Stimulated activated CD8-positive, alpha-beta memory T cell treated with anti-CD3 and anti-CD28 coated beads, Interleukin-4, amount 100 ng/mL, for 4 hours (primary cell): Measurements from ENCODE around the gene ADSS1.

ENCODE experiments used
- DNase-seq, 2 donors: peaks; one replicate each; pipeline ENCODE4 v3.0.0-alpha.2; 2020; ENCODE audit warnings: low read depth in 2 of 2, low spot score in 1 of 2

Gene ADSS1

DNA sequence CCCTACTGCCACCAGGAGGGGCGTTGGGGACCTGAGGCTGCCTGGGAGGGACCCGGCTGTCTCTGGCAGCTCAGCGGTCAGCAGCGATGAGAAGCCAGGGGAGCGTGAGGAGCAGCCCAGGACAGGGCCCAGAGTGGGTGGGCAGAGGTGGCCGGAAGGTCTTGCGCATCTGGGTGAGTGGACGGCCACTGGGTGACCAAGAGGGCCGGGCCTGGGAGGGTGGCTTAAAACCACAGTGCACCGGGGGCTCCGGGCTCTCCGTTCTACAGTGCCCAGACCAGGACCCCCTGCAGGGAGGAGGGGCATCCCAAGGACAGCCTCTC is 24.6 kb upstream of the ADSS1 start:
- no peak for DNase-seq

DNA sequence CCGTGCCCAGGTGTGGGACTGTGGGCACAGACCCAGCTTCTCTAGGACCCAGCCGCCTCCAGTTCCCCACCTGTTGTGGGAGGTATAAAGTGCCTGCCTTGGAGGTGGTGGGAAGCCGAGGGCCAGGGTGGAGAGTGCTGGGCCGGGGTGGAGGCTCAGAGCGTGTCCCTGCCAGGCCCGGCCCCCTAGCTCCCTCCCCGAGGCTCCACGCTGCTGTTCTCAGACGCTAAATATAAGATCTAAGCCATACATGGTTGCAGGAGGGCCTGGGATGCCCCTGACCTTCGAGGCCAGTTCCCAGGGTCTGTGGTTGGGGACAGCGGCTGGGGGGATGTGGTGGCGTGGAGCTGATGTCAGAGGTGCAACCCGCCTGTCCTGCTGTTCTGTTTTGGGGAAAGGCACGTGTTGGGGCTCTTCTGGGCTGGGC is 23.8 kb upstream of the ADSS1 start:
- DNase-seq: no peak

DNA sequence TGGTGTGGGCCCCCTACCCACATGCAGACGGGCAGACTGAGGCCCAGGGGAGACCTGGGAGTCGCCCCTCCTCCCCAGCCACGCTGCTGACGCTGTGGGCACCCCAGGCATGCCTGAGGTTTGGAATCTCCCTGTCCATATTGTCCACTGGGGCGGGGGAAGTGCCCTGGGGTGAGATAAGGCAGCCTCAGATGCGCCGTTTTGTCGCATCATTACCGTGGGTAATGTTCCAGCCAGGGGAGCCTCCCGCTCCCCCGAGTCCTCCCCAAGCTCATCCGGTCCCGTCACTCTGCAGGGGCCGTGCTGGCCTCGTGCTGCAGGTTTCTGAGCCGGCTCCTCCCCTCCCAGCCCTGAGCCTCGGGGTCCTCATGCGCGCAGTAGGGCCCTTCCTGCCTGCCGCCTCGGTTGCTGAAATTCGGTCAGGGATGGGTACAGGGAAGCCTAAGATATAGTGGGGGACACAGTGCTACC is 23.2 kb upstream of the ADSS1 start:
- no peak for DNase-seq

DNA sequence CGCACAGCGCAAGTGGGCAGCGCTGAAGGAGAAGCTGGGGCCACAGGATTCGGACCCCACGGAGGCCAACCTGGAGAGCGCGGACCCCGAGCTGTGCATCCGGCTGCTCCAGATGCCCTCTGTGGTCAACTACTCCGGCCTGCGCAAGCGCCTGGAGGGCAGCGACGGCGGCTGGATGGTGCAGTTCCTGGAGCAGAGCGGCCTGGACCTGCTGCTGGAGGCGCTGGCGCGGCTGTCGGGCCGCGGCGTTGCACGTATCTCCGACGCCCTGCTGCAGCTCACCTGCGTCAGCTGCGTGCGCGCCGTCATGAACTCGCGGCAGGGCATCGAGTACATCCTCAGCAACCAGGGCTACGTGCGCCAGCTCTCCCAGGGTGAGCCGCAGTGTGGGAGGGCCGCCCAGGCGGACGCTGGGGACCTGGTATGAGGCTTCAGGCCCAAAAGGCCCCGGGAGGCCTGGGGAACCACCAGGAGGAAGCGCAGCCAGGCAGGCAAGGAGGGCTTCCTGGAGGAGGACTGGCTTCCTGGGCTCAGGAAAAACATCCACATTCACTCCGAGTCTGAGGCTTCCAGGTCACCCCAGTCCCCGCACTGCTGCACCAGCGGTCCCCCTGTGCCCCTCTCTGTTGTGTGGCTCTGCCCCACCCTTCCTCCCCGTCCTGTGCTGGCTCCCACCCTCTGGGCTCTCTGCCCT is 22.5 kb upstream of the ADSS1 start:
- no peak for DNase-seq

DNA sequence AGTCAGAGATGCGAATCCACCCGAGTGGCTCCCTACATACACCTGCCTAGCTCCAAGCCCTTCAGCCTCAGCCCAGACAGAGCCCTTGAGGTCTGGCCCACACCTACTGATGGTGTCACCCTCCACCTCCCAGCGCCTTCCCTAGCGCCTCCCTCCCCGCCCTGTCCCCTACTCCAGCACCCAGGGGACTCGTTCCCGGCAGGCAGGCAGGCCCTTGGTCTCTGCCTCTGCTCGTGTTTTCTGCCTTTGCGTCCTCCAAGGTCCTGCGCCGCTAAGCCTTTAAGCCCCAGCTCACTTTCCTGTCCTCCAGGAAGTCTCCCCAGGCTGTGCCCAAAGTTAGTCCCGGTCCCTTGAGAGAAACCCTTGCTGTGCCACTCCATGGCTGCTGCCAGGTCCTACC is 21.9 kb upstream of the ADSS1 start:
- no peak for DNase-seq

DNA sequence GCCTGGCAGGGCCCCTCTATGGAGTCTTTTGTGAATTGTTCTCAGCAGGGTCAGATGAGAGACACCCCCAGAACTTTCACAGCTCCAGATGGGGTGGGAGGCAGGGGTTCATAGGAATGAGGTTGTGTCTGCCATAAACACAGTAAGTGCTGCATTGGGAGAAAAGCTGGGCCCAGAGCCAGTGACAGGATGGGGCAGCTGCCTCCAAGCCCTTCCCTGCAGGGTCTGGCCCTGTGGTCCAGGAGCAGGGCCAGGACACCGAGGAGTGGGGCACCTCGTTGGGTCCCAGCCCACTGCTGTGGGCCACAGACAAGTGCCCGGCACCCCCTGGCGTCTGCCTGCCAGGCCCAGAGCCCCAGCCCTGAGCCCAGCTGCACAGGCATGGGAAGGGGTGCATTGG is 21.4 kb upstream of the ADSS1 start:
- DNase-seq: no peak

DNA sequence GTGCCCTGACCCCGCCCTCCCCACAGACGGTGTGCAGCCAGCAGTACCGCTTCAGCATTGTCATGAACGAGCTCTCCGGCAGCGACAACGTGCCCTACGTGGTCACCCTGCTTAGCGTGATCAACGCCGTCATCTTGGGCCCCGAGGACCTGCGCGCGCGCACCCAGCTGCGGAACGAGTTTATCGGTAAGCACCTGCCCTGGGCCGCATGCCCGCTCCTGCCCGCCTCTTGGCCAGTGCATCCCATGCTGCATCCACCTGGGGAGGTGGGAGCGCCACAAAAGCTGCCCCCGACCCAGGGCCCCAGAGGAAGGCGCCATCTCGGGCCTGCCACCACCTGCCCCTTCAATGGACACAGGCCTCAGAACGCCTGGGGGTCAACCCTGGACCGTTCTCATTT is 20.8 kb upstream of the ADSS1 start:
- DNase-seq: no peak

DNA sequence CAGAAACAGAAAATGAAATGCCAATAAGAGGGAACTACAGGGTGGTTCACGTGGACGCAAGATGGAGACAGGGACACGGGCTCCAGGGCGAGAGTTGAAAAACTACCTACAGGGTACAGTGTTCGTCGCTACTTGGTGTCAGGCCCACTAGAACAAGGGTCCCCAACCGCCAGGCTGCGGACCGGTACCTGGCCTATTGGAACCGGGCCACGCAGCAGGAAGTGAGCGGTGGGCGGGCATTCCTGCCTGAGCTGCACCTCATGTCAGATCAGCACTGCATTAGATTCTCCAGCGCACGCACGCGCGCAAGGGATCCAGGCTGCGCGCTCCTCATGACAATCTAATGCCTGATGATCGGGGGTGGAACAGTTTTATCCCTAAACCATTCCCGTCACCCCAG is 19.8 kb upstream of the ADSS1 start:
- no peak for DNase-seq

DNA sequence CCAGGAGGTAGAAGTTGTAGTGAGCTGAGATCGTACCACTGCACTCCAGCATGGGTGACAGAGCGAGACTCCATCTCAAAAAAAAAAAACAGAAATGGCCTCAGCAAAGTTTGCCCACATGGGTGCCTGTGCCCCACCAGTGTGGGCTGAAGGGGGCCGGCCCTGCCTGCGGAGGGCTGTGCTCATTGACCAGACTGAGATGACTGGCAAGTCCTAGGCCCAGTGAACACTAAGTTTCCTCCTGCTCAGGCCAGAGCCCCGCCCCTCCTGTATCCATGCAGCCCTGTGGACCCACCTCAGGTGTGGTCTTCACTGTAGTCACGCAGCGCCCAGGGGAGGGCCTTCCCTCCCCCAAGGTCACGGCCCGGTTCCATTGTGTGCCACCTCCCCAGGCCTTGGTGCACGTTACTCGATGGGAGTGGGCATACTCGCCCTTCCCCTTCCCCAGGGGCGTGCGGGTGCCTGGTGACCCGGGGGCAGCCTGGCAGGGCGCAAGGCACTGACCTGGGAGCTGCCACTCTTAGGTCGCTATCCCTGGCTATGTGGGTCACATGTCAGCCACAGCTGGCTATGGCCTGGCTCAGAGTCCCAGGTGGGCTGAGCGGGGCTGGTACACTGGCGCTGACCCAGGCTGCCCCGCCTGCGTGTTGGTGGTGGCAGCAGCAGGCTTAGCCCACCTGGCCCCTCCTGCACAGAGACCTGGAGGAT is 18.5 kb upstream of the ADSS1 start:
- no peak for DNase-seq

DNA sequence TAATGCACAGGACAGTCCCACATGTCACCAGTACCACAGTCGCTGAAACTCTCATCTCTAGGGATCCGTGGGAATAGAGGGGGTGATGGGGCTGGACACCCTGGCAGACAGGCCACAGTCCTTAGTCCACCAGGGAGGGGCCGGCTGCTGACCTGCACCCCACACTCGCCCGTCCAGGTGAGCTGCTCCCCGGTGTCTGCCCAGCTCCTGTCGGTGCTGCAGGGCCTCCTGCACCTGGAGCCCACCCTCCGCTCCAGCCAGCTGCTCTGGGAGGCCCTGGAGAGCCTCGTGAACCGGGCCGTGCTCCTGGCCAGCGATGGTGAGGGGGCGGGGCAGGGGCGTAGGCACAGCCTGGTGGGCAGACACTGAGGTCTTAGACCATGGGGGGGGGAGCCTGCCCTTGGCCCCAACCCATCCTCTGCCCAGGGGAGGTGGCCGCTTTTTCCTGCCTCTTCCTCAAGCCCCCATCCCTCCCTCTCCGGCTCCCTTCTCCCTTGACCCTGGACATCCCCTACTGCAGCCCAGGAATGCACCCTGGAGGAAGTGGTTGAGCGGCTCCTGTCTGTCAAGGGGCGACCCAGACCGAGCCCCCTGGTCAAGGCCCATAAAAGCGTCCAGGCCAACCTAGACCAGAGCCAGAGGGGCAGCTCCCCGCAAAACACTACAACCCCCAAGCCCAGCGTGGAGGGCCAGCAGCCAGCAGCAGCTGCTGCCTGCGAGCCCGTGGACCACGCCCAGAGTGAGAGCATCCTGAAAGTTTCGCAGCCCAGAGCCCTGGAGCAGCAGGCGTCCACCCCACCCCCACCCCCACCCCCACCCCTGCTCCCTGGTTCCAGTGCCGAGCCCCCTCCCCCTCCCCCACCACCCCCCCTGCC is 17.1 kb upstream of the ADSS1 start:
- DNase-seq: no peak

DNA sequence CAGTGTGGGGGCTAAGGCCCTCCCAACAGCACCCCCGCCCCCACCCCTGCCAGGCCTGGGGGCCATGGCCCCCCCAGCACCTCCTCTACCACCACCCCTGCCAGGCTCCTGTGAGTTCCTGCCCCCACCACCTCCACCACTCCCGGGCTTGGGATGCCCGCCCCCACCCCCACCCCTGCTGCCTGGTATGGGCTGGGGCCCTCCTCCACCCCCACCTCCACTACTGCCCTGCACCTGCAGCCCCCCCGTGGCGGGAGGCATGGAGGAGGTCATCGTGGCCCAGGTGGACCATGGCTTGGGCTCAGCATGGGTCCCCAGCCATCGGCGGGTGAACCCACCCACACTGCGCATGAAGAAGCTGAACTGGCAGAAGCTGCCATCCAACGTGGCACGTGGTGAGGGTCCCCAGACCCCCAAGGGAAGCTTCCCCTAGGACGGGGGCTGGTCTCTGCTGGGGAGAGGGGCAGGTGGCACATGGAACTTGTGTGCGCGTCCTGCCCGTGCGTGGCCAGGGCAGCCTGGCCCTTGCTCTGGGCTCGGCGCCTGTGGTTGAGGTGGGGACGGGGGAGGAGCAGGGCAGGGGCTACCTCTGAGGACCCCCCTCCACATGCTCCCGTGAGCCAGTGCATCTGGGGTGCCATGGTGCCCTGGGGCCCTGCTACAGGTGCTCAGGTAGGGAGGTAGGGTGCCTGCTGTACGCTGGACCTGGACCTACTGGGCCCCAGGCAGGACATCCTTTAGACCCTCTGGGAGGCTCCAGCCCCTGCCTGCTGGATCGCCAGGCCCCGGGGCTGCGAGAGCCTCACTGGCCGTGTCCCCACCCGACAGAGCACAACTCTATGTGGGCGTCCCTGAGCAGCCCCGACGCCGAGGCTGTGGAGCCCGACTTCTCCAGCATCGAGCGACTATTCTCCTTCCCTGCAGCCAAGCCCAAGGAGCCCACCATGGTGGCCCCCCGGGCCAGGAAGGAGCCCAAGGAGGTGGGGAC is 16.1 kb upstream of the ADSS1 start:
- DNase-seq: no peak

DNA sequence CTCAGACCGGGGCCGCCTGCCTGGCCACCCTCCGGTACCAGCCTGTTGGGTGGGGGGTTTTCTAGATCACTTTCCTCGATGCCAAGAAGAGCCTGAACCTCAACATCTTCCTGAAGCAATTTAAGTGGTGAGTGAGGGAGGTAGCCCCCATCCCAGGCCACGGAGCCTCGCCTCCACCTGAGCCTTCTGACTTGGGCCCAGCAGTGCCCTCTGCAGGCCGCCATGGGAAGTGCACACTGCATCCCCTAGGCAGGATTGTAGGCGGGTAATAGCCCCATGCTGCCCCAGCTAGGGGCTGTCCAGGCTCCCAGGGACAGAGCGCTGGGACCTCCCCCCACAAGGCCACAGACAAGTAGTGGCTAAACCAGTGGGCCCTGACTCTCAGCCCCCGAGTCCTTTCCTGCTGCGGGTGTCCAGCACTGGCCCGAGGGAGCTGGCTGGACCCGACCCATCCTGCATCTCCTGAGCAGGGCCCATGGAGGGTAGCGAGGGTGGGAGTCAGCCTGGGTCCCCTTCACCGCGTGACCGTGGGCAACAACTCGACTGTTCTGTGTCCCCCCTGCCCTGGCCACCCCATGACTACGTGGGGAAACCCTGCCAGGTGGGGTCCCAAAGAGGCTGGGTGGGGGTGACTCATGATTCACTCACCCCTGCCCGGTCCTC is 15.3 kb upstream of the ADSS1 start:
- DNase-seq: peak; percentile 34 to 53

DNA sequence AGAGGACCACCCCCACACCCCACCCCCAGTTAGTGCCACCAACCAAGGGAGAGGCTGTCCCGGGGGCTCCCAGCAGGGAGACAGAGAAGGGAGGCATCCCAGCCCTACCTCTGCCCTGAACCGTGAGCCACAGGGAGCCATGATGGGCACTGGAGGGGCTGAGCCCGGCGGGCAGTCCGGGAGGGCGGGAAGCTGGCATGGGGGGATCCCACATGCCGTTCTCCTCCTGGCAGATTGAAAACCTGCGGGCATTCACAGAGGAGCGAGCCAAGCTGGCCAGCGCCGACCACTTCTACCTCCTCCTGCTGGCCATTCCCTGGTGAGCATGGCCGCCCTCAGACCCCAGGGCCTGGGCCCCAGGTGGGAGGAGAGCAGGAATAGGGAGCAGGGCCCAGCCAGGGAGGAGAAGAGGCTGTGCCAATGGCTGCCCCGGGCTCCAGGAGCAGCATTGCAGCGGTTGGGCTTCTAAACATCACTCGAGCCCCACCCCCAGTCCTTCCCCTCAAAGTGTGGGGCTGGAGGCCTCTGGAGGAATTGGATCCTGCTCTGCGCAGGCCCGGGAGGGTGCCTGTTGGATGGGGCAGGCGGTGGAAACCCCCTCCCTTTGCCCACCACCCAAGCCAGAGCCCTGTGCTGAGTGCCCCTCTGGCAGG is 14.5 kb upstream of the ADSS1 start:
- no peak for DNase-seq

DNA sequence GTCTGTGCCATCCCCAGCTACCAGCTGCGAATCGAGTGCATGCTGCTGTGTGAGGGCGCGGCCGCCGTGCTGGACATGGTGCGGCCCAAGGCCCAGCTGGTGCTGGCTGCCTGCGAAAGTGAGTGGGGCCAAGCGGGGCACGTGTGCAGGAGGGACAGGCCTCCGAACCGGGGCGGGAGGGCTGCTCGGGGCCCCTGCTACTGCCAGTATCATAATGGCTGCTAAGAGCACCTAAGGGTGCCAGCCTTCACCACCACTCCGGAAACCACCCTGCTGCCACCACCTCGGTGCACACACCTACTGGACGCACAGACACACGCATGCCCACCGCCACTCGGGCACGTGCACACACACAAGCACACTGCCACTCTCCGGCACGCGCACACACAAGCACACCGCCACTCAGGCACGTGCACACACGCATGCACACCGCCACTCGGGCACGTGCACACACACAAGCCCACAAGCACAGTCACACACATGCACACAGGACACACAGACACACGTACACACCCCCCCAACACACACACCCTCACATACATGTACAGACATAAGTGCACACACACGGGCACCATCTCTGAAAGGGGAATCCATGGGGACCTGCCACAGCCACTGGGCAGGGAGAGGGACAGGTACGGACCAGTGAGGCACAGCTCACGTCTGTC is 13.8 kb upstream of the ADSS1 start:
- no peak for DNase-seq

DNA sequence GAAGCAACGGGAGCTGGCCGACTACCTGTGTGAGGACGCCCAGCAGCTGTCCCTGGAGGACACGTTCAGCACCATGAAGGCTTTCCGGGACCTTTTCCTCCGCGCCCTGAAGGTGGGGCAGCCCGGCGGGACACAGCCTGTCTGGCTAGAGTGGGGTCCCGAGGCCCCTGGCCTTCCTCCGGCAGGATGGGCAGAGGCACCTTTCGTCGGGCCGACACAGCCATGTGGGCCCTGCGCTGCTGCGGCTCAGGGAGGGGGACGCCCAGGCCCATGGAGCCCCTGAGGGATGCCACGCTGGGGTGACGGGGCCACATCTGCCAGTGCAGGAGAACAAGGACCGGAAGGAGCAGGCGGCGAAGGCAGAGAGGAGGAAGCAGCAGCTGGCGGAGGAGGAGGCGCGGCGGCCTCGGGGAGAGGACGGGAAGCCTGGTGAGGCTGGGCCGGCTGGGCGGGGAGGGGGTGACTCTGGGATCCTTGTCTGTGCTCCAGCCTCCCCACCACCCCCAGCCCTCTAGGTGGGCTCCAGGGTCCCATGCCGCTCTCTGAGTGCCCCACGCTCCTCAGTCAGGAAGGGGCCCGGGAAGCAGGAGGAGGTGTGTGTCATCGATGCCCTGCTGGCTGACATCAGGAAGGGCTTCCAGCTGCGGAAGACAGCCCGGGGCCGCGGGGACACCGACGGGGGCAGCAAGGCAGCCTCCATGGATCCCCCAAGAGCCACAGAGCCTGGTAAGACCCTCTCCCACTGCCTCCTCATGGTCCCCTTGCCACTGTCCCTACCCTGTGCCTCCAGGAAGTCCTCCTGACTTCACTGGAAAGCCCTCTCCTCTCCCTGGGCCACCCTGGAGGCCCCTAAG is 10.9 kb upstream of the ADSS1 start:
- no peak for DNase-seq

DNA sequence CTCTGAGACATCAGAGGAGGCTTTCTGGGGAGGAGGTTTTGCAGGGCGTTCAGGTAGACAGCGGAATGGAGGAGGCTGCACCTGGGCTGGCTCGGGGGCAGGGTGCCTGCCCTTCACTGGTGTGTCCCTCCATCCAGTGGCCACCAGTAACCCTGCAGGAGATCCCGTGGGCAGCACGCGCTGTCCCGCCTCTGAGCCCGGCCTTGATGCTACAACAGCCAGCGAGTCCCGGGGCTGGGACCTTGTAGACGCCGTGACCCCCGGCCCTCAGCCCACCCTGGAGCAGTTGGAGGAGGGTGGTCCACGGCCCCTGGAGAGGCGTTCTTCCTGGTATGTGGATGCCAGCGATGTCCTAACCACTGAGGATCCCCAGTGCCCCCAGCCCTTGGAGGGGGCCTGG is 10.0 kb upstream of the ADSS1 start:
- DNase-seq: no peak

DNA sequence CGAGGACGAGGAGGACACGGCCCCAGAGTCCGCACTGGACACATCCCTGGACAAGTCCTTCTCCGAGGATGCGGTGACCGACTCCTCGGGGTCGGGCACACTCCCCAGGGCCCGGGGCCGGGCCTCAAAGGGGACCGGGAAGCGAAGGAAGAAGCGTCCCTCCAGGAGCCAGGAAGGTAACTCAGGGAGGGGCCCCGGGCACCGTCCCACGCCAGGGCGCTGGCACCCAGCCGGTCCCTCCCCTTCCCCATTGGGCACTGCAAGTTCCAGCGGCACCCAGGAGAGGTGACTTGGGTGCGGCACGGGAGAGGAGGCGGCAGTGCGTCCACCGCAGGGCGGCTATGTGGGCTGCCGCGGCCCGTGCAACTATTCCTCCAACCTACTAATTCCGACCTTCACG is 9.3 kb upstream of the ADSS1 start:
- DNase-seq: no peak

DNA sequence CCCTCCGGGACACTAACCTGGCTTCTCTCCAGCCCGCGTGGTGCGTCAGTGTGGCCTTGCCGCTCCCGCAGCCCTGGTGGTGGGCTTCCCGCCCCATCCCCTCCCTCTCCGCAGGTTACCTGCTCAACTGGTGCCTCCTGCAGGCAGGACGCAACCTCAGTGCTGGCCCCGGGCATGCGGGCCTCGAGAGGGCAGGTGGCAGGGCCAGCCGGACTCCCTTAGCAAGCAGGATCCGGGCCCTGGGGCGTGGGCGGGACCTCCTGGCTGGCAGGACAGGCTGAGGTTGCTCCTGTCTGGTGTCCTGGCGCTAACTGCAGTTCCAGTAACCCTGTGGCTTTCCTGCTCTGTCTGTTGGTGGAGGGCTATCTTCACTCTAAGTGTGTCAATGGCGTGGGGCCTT is 8.6 kb upstream of the ADSS1 start:
- no peak for DNase-seq
